ENCODE results near the gene OSM. TPM values are rescaled to one million over a fixed set of nuclear protein-coding genes. Genes with fewer than 3 reads are reported as not detected.

Gene OSM
- total RNA-seq, 1 experiment from 2014 or later: not detected

GRCh38 chr22:30254314-30254713, 12.3 kb downstream of the OSM start:
- Histone ChIP-seq H3K9me3 (ENCODE audit: control insufficient read depth, insufficient read depth, low read depth, low read length) (no peaks in the 10 kb centered on the region), H3K4me1 (ENCODE audit: control insufficient read depth, insufficient read depth, low read length) (peaks cover 64% of the 10 kb centered on the region), H3K4me3 (ENCODE audit: low read depth in 2 of 2, low read length in 2 of 2) (peak overlapping the region; percentile 55 to 80; a peak in 3 of 4 replicates), H3K27ac (ENCODE audit: low read length) (peak overlapping the region; percentile 98), H3K27me3 (ENCODE audit: control insufficient read depth, insufficient read depth, low read length) (no peaks in the 10 kb centered on the region), H3K36me3 (ENCODE audit: control insufficient read depth, insufficient read depth, low read length) (no peaks in the 10 kb centered on the region; the same call in 1 of the 2 replicates)
- BruUV-seq (replicated peaks): no TSS peak
- ATAC-seq (no peak), DNase-seq (ENCODE audit: low read depth, low spot score) (no peak)
- in situ Hi-C loops (cut with HindIII; ENCODE audit: low pct_unique_long_range_greater_than_20kb, low sequenced_read_pairs): no loop called here
- intact Hi-C loops (cut with micrococcal nuclease; ENCODE audit: unreplicated experiment): no loop called here
- ChIA-PET POLR2A (interaction anchor here (0.6 kb wide), 1 partner anchor 64 kb away, joined by 3 read pairs; no protein-coding TSS in a partner anchor), CTCF (interaction anchor here (0.6 to 1.2 kb wide), 2 partner anchors 119 to 147 kb away, joined by 3 to 8 read pairs; no protein-coding TSS in a partner anchor)
- no peak for TF ChIP-seq POLR2AphosphoS5 (IDR thresholded peaks at IDR 0.05; ENCODE audit: low read depth, low read length)
- no peak for TF ChIP-seq SIN3A (IDR thresholded peaks at IDR 0.05; ENCODE audit: borderline replicate concordance, insufficient read depth, low read depth, low read length)
- TF ChIP-seq REST (IDR thresholded peaks at IDR 0.05; ENCODE audit: insufficient read depth in 1 of 2, low read depth in 2 of 2, low read length in 1 of 2): no peak
- TF ChIP-seq CTCF (IDR thresholded peaks at IDR 0.05): no peak
- no peak for TF ChIP-seq TCF7L2 (IDR thresholded peaks at IDR 0.05; ENCODE audit: low read depth, low read length)

- H3K36me3 ChIP-seq (ENCODE audit: control insufficient read depth, insufficient read depth, low read length): no peaks in the 10 kb centered on the region; the same call in 1 of the 2 replicates
- intact Hi-C loops (cut with micrococcal nuclease; ENCODE audit: unreplicated experiment) (no loop called here), in situ Hi-C loops (cut with HindIII; ENCODE audit: low pct_unique_long_range_greater_than_20kb, low sequenced_read_pairs) (no loop called here)
- peak overlapping the region in 1 of 2 experiments; percentile 80; a peak in 2 of 4 replicates for H3K4me3 ChIP-seq (ENCODE audit: low read depth in 2 of 2, low read length in 2 of 2)
- ChIA-PET POLR2A (no interaction called here), CTCF (interaction anchor here (0.7 kb wide), 1 partner anchor 11 kb away, joined by 3 read pairs; no protein-coding TSS in a partner anchor)
- H3K27ac ChIP-seq (ENCODE audit: low read length): peak overlapping the region; percentile 98
- DNase-seq (ENCODE audit: low read depth, low spot score): no peak
- ATAC-seq: 0 out of 2 replicates have a peak, but pooled peaks have one; percentile 2
- H3K27me3 ChIP-seq (ENCODE audit: control insufficient read depth, insufficient read depth, low read length): no peaks in the 10 kb centered on the region
- TF ChIP-seq REST (IDR thresholded peaks at IDR 0.05; ENCODE audit: insufficient read depth in 1 of 2, low read depth in 2 of 2, low read length in 1 of 2) (no peak), SIN3A (IDR thresholded peaks at IDR 0.05; ENCODE audit: borderline replicate concordance, insufficient read depth, low read depth, low read length) (no peak), CTCF (IDR thresholded peaks at IDR 0.05) (no peak), POLR2AphosphoS5 (IDR thresholded peaks at IDR 0.05; ENCODE audit: low read depth, low read length) (no peak), TCF7L2 (IDR thresholded peaks at IDR 0.05; ENCODE audit: low read depth, low read length) (no peak)
- no TSS peak for BruUV-seq (replicated peaks)
- H3K9me3 ChIP-seq (ENCODE audit: control insufficient read depth, insufficient read depth, low read depth, low read length): no peaks in the 10 kb centered on the region
- H3K4me1 ChIP-seq (ENCODE audit: control insufficient read depth, insufficient read depth, low read length): peaks cover 69% of the 10 kb centered on the region
These were observed 13.3 kb downstream of the OSM start for GRCh38 chr22:30253205-30253852.
